HCEC 1CT (cell line): ENCODE data around the gene MBL2.
A peak's percentile ranks its signal among the peaks of the same experiment; 100 is the strongest.

Source experiments
- DNase-seq: peaks from one replicate; pipeline ENCODE4 v3.0.0-alpha.2; 2017

MBL2 gene

DNA sequence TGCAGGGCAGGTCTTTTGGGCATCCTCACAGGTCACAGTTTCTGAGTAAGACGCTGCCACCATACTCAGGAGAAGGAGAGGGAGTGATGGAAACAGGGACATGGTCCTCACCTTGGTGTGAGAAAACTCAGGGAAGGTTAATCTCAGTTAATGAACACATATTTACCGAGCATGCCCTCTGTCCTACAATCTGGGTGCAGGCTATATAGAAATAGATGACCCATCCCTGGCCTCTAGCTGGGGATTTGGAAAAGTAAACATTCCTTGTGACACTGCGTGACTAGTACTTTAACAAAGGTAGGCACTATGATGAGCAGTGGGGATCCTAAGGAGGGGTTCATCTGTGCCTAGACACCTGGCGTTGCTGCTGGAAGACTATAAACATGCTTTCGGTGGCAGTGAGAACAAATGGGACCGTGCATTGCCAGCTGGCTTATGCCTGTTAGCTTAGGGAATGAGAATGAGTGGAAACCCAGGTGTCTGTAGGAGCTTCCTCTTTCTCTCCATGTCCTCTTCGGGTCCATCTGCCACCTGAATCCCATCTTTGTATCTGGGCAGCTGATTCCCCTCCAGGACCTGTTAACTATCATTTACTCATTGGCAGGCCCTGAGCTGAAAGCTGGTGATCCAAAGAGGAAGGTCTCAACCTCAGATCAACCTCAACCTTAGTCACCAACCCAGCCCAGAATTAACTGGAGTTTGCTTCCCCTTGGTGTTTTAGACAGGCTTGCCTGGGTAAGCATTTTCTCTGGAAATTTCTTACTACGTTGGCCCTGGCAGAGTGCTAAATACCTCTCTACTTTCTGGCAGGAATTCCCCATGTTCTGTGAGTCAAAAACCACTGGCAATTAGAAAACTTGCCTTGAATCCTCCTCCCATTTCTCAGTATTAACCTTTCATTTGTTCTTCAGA, 794 bp downstream of the MBL2 start:
- no peak for DNase-seq

- DNase-seq, result no peak
These were observed 1.7 kb downstream of the MBL2 start for GRCh38 chr10:52770904-52771303.

- no peak for DNase-seq
These were observed 2.6 kb downstream of the MBL2 start for GRCh38 chr10:52769966-52770365.

DNA sequence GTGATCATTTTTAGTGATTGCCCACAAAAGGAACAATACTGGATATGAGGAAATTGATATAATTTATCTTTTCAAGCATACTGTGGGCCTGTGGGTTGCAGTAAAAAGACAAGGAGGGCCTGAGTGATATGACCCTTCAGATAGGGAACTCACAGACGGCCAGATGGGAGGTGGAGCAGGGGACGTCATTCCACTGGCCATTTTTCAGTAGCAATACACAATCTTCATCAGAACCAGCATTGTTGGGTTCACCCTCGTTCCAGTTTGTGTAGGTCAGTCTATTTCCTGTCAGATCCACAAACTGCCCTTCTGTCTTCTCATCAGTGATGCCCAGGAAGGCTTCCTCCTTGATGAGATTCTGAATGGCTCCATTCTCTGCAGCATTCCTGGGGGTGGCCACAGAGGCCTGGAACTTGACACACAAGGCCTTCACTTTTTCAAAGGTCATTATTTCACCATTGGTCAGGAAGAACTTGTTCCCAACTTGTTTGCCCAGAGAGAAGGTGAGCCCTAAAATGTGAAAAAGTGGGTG, 4.5 kb downstream of the MBL2 start:
- DNase-seq, result no peak

DNA sequence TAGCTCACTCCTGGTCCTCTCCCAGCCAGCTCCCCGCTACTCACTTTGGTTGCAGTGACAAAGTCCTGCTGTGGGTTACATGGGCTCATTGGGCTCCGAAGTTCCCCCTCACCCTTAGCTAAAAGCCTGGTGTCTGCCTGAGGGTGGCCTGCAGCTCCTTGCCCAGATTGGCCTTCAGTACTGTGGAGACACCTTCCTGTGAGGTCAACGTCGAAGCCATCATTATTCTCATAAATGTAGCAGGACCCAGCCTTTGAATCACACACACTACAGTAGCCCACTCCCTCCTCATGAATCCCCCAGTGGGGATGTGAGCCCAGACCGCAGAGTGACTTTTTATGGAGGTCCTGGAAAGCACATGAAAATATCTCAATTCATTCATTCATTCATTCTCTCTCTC, 10.5 kb downstream of the MBL2 start:
- no peak for DNase-seq

GRCh38 chr10:52759154-52759553, 13.4 kb downstream of the MBL2 start:
- DNase-seq, result no peak

DNA sequence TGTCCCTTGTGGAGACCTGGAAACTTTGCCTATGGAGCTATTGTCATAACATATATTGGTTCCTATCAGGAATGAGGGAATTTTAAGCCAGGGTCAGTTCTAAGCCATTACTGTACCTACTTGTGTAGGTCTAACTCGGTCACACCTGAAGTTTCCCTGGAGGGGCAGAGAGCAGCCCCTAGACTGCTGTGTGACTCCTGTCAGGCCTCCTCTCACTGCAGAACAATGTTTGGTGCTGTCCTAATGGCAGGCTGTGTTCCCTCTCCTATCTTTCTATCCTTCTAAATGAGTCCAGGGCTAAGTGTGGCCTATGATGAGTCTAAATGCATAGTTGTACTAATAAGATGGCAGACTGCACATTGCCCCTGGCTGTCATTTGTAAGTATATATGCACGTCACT, 14.2 kb downstream of the MBL2 start:
- DNase-seq, result no peak

GRCh38 chr10:52757773-52758172, 14.8 kb downstream of the MBL2 start:
- no peak for DNase-seq

DNA sequence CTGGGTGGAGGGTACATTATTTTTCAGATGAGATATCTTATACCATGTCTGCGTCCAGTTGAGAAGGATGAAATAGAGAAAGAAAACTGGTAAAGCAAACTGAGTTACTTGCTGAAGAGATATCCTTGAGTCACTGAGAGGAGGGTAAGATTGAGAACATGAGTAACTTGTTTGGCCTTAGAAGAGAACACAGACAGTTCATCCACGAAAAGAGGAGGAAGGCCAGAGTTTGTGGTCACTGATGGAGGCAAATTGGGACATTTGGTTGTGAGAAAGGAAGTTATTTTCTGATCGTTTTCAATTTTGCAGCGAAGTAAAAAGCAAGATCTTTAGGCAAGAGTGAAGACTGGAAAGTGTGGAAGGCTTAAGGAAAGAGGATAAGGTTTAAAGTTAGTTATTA, 15.6 kb downstream of the MBL2 start:
- DNase-seq, result no peak

- DNase-seq, result no peak
These were observed 16.3 kb downstream of the MBL2 start for GRCh38 chr10:52756295-52756694.

DNA sequence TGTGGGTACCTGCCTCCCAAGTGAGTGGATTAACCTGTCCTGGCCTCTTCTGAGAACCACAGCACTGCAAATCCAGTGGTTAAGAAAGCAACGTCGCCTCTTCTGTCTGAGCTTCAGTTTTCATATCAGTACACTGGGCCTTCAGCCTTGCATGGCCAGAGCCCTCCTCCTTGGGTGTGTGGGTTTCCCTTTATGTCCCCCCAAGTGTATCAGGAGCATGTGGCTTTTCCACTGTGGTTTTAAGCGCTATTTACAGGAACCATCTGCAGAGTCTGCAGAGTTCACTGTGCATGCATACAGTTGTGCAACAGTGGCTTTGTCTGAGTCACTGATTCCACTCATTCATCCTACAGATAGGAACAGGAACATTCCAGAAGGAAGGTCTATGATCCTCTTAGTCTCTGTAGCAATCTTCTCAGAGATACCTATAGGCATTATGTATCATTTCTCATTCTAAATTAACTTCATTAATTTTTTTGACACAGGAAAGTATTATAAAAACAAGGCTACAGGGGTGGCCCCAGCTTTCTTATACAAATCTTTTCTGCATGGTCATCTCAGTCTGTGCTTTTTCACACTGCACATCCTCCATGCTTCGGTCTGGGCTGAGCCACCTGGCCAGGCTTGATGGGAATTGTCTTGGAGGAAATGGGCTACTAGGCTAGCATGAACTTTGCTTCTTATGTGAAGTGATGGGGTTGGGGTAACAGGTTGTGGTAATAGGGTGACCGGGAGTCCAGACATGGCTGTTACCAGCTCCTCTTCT, 17.1 kb downstream of the MBL2 start:
- DNase-seq, result peak; percentile 41

DNA sequence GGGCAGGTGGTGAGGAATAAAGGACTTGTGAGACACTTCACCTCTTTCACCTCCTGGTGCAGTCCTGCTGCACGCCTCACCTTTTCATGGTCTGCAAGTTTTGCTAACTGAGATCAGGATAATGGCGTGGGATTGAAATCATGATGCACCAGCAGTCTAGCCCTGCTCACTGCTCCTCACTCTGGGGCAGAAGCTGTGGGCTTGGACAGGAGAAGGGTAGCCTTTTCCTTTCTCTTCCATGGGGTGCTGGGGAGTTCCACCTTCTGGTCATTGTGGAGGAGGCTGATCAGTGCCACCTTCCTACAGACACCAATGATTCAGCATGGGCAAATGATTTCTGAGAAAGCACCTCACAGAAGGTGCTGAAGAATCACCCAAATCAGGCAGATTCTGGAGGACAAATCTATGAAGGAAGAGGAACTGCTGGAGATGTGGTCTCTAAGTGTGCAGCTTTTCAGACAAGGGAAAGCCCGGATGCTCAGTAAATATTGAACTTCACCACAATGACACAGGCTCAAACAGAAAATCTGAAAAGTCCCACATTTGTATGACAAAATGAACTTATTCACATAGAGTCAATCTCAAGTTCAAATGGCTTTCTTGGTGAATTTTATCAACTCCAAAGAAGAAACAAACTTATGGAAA, 19.7 kb downstream of the MBL2 start:
- DNase-seq, result no peak

DNA sequence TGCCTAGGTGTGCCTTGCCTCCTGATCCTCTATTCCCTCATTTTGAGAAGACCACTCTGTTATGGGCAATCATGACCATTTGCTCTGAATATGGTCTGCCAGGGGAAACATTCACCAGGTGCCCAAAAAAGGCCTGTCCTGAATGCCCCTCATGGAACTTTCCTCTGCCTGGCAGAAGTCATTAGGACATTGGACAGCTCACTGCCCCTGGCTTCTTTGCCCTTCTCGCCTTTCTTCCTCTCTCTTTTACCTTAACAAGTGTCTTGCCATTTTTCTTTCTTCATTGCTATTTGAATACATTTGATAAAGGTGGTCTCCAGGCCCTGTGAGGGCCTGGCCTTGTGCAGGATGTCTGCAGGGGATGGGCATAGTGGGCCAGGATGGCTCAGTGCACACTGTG, 20.3 kb downstream of the MBL2 start:
- DNase-seq, result no peak

GRCh38 chr10:52751337-52751736, 21.2 kb downstream of the MBL2 start:
- DNase-seq, result no peak

DNA sequence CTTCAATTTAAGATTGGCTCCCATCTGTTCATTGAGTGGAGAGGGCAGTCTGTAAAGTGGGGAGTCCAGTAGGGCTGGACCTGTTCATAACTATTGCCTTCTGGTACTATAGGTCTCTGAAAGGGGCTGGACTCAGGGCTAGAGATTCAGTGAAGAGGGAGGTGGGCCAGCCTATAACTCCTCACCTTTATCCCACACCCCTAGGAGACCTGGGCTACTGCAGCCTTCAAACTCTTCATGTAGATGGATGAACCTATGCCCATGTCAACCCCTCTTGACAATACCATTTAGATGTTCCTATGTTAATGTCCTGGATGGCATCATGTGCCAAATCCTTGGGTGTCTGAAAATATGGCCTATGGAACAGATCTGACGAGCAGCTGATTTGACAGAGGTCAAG, 22.0 kb downstream of the MBL2 start:
- DNase-seq, result no peak

- DNase-seq, result no peak
These were observed 24.9 kb downstream of the MBL2 start for GRCh38 chr10:52747694-52748093.

DNA sequence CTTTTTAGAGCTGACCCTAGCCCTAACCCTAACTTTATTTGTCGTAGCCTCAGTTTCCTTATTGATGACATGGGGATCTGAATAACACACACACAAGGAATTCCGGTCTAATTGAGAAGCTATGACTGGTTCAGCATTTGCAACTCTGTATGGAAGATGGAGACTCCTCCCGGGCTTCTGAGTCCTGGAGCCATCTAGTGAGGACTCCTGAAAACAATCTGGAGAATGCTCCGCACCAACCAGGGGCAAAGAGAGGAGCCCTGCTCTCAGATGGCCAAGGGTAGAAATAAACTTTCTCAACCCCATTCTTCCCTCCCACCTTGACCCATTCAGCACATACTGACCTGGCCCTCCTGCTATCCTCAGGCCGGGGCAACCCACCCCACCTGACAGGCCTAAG, 26.4 kb downstream of the MBL2 start:
- no peak for DNase-seq

DNA sequence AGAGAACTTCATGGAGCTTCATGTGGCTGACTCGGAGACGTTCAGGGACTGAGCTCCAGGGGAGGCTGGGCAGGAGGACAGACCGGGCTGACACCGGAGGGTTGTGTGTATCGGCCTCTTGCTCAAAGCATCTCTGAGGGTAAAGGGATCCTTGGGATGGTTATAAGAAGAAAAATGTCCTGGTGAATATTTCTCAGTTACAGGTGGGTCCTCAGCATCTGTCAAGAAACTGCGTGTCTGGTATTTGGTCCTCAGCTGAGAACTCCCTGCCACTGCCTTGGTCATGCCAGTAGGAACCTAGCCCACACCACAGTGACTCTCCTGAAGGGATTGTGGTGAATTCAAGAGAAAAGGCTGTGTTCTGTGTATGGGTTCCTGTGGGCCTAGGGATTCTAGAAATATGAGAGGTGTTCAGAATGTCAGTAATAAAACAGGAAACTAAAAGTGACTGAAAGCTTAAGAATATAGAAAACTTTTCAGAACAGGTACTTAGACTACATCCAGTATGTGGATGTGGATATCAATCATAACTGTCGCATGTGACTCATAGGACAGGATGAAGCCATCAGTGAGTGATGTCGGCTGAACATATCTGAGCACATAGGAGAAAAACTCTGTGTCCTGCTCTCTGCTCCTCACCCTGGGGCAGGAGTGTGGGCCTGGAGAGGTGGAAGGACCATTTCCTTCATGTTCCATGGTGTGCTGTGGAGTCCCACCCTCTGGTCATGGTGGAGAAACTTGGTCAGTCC, 28.4 kb downstream of the MBL2 start:
- no peak for DNase-seq

- no peak for DNase-seq
These were observed 29.9 kb downstream of the MBL2 start for GRCh38 chr10:52742731-52743130.

DNA sequence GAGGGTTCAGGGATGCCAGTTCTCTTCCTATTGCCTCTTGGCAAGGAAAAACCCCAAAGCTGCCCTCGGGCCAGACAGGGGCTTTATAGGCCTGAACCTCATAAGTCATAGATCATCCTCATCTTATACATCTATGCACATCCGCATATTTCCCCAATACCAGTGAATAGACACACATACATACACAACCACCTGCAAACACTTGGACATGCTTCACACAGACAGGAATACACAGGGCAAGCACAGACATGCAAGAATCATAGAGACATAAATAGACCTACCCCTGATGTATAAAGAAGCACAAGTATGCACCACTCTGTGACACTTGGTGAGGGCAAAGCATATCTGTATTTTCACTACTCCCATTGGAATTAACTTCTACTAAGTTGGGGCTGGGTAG, 30.7 kb downstream of the MBL2 start:
- no peak for DNase-seq

GRCh38 chr10:52740913-52741675, 31.5 kb downstream of the MBL2 start:
- peak; percentile 9 for DNase-seq

GRCh38 chr10:52740155-52740549, 32.4 kb downstream of the MBL2 start:
- no peak for DNase-seq
